Hepatocyte (in vitro differentiated cells): ENCODE data around the gene UNC93B1.

Source experiments
- CTCF ChIP-seq: fragments of 200-600 bp; sonication (generic); IDR thresholded peaks from 2 replicates; pipeline ENCODE4 v1.5.1; 2016; ENCODE audit warnings: antibody characterized with exemption, mild to moderate bottlenecking; ENCODE audit not compliant: poor library complexity
- EZH2 ChIP-seq: fragments of 200-600 bp; sonication (generic); IDR thresholded peaks from 2 replicates; pipeline ENCODE4 v1.6.1; 2016; ENCODE audit warnings: antibody characterized with exemption, mild to moderate bottlenecking, borderline replicate concordance

- TF ChIP-seq CTCF = no peak
- TF ChIP-seq EZH2 = no peak
Observed at GRCh38 chr11:68051191-68052136, 47.6 kb upstream of the UNC93B1 start.
